Astrocyte (in vitro differentiated cells and primary cell): ENCODE results near the gene FFAR2. TPM values are rescaled to one million over a fixed set of nuclear protein-coding genes. Genes with fewer than 3 reads are reported as not detected.

Experiments used
- total RNA-seq: library from RNA; stranded (reverse); gene quantifications from 2 replicates; pipeline ENCODE4 v1.2.1, GENCODE V29; 2021

Gene FFAR2
- total RNA-seq, 1 donor from 2014 or later: not detected

Other genes with a start within 250 kb of the FFAR2 start
- gene FAM187B, start 219.5 kb upstream of the FFAR2 start, total RNA-seq: not detected in 2 replicates
- gene LSR, start 199.3 kb upstream of the FFAR2 start, total RNA-seq: 8.4 and 18.1 TPM in 2 replicates
- gene USF2, start 179.3 kb upstream of the FFAR2 start, total RNA-seq: 68.9 and 70.0 TPM in 2 replicates
- gene HAMP, start 165.7 kb upstream of the FFAR2 start, total RNA-seq: 0.36 and 0.38 TPM in 2 replicates
- gene MAG, start 156.1 kb upstream of the FFAR2 start, total RNA-seq: not detected in 2 replicates
- gene CD22, start 119.1 kb upstream of the FFAR2 start, total RNA-seq: not detected in 2 replicates
- not detected in 2 replicates for gene FFAR1, start 100.4 kb upstream of the FFAR2 start, total RNA-seq
- not detected in 2 replicates for gene FFAR3, start 89.8 kb upstream of the FFAR2 start, total RNA-seq
- gene GPR42, start 77.2 kb upstream of the FFAR2 start, total RNA-seq: not detected in 2 replicates
- not detected in 2 replicates for gene KRTDAP, start 42.2 kb downstream of the FFAR2 start, total RNA-seq
- gene DMKN, start 65.4 kb downstream of the FFAR2 start, total RNA-seq: 50.7 and 56.9 TPM in 2 replicates
- gene SBSN, start 80.1 kb downstream of the FFAR2 start, total RNA-seq: 0.18 and 0.38 TPM in 2 replicates
- not detected in 2 replicates for gene GAPDHS, start 85.2 kb downstream of the FFAR2 start, total RNA-seq
- gene TMEM147, start 97.4 kb downstream of the FFAR2 start, total RNA-seq: 68.2 and 69.3 TPM in 2 replicates
- not detected in 2 replicates for gene ATP4A, start 115.4 kb downstream of the FFAR2 start, total RNA-seq
- gene PMIS2, start 137.9 kb downstream of the FFAR2 start, total RNA-seq: not detected in 2 replicates
- gene HAUS5, start 164.5 kb downstream of the FFAR2 start, total RNA-seq: 5.3 and 6.0 TPM in 2 replicates
- 102 and 106 TPM in 2 replicates for gene RBM42, start 180.8 kb downstream of the FFAR2 start, total RNA-seq
- gene ETV2, start 193.5 kb downstream of the FFAR2 start, total RNA-seq: 0.45 TPM in 1 of 2 replicates, not detected in the other
- gene COX6B1, start 200.1 kb downstream of the FFAR2 start, total RNA-seq: 326 and 344 TPM in 2 replicates
- gene UPK1A, start 218.3 kb downstream of the FFAR2 start, total RNA-seq: 0.18 TPM in 1 of 2 replicates, not detected in the other